Activated CD4-positive, CD25-positive, alpha-beta regulatory T cell treated with anti-CD3 and anti-CD28 coated beads, Interleukin-2, amount 50 U/mL, for 72 hours (primary cell): ENCODE data around the gene HINFP.

Source experiments
- DNase-seq: peaks from one replicate; pipeline ENCODE4 v3.0.0; 2021

HINFP gene

GRCh38 chr11:119121008-119121810 lies at the start of gene HINFP:
Gene HINFP, plus strand, starts transcription at chr11:119121580. Its CDS starts 5,365 bp downstream, at chr11:119126945.
- peak; percentile 99 for DNase-seq

DNA sequence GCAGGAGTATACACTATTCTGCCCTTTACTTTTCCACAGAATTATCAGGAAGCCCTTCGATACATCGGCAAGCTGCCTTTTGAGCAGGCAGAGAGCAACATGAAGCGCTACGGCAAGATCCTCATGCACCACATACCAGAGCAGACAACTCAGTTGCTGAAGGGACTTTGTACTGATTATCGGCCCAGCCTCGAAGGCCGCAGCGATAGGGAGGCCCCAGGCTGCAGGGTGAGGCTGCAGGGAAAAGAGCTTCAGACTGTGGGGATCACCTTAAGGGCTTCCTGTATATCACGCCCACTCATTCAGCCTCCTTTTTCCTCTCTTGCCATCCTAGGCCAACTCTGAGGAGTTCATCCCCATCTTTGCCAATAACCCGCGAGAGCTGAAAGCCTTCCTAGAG lies 43.5 kb upstream of the HINFP start:
- DNase-seq = no peak

DNA sequence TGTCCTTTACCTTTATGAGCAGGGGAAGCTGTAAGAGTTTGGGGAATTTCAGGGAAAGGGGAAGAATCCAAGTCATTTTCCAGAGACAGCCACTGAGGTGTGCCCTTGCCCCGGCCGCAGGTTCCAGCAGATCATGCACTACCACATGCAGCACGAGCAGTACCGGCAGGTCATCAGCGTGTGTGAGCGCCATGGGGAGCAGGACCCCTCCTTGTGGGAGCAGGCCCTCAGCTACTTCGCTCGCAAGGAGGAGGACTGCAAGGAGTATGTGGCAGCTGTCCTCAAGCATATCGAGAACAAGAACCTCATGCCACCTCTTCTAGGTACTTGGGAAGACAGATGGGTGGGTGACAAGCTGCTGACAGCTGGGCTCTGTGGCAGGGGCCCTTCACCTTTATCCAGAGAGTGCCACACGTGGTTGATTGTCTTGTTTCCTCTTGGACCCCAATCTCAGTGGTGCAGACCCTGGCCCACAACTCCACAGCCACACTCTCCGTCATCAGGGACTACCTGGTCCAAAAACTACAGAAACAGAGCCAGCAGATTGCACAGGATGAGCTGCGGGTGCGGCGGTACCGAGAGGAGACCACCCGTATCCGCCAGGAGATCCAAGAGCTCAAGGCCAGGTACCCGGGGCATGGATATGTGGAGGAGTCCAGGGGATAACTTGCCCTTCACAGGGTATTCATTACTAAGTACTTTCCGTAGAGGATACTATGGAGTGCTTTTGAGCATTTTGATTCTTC lies 42.5 kb upstream of the HINFP start:
- DNase-seq = no peak

GRCh38 chr11:119081682-119082260 lies 39.6 kb upstream of the HINFP start:
- DNase-seq = no peak

GRCh38 chr11:119084663-119085436 lies 36.5 kb upstream of the HINFP start, which contains the start of gene HMBS:
Gene HMBS, plus strand, starts transcription at chr11:119084881. Its CDS starts 153 bp downstream, at chr11:119085034.
- peak; percentile 89 for DNase-seq

GRCh38 chr11:119085437-119085847 lies 35.9 kb upstream of the HINFP start:
- no peak for DNase-seq

- no peak for DNase-seq
These were observed 34.3 kb upstream of the HINFP start for GRCh38 chr11:119087123-119087522.

- no peak for DNase-seq
These were observed 33.6 kb upstream of the HINFP start for GRCh38 chr11:119087747-119088241.

- no peak for DNase-seq
These were observed 33.0 kb upstream of the HINFP start for GRCh38 chr11:119088406-119088805.

DNA sequence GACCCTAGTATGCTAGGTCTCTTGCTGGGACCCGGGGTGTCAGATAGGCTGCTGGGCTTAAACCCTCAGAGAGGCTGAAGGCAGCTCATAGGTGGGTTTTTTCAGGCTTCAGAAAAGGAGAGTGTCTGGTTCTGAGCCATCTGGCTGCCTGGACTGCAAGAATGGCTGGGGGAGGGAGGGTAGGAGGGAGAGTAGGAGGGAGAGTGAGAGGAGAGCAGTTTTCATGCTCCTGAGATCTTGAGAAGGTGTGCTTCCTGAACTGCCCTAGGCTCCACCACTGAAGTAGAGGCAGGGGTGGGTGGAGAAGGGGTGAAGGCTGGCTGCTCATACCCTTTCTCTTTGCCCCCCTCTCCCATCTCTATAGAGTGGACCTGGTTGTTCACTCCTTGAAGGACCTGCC lies 32.1 kb upstream of the HINFP start:
- no peak for DNase-seq

DNA sequence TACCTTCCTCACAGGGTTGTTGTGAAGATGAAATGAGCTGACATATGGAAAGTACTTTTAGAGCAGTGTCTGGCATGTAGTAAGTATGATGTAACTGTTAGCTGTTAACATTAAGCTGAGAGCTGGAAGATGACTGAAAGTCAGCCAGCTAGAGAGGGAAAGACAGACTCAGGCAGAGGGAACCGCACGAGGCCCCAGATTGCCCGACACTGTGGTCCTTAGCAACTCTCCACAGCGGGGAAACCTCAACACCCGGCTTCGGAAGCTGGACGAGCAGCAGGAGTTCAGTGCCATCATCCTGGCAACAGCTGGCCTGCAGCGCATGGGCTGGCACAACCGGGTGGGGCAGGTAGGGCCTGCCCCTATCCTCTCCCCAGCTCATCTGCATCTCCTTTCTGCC lies 30.2 kb upstream of the HINFP start:
- no peak for DNase-seq

GRCh38 chr11:119091966-119092879 lies 29.2 kb upstream of the HINFP start:
- DNase-seq = no peak

GRCh38 chr11:119092880-119093842 lies 28.2 kb upstream of the HINFP start:
- DNase-seq = no peak

DNA sequence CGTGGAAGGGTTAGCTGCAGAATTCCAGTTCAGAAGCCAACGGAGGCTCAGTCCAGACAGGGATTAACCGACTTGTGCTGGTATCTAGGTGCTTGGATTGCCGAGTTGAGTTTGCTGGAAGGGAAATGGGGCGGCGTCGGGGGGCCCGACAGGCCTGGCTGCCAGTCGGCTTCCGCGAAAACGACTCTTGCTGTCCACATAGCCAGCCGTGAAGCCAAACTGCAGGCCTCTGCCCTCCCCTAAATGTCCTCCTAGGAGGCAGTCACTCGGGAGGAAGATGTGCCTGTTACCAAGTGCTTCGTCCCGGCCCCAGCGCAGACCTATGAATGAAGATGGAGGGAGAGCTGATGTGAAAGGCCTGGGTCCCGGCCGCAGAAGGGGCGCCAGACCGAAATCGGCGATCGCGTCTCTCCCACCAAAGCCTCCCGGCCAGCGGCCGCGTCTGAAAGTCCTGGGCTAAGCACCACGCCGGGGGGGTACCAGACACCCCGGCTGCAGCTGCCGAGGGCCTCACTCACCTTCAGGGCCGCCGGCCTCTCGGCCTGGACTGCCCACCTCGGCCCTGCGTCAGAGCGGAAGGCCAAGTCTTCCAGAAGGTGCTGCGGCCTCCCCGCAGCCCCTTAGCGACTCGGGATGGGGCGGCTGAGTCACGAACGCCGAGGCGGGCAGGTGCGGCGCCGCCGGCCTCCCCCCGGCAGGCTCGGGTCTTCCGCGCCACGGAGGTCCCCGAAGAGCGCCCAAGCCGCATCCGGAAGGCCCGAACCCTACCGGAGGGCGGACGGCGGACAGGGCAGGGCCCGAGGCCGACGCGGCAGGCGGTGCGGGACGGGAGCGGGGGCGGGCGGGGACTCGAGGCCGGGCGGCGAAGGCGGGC lies 27.2 kb upstream of the HINFP start:
- DNase-seq = no peak

DNA sequence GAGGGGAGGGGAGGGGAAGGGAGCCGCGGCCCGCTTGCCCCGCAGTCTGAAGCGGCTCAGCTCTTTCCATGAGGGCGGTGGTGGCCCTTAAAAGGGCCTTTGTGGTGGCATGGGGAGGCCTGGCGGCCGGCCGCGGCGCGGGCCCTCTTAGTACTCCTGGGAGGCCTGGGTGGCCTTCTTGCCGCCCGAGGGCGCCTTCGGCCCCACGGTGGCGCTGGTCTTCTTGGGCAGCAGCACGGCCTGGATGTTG lies 26.6 kb upstream of the HINFP start:
- peak; percentile 72 for DNase-seq

- peak; percentile 99 for DNase-seq
These were observed 26.1 kb upstream of the HINFP start for GRCh38 chr11:119095066-119095880.

GRCh38 chr11:119099711-119100110 lies 21.7 kb upstream of the HINFP start:
- no peak for DNase-seq

GRCh38 chr11:119100246-119100970 lies 21.0 kb upstream of the HINFP start:
- DNase-seq = no peak
